GM21619 (cell line): Measurements from ENCODE around the gene MSLN.

ENCODE experiments used
- ATAC-seq: cut with Tn5 transposase; IDR thresholded peaks from one replicate; pipeline ENCODE4 v1.9.1; 2021; ENCODE audit not compliant: unreplicated experiment

Gene MSLN

DNA sequence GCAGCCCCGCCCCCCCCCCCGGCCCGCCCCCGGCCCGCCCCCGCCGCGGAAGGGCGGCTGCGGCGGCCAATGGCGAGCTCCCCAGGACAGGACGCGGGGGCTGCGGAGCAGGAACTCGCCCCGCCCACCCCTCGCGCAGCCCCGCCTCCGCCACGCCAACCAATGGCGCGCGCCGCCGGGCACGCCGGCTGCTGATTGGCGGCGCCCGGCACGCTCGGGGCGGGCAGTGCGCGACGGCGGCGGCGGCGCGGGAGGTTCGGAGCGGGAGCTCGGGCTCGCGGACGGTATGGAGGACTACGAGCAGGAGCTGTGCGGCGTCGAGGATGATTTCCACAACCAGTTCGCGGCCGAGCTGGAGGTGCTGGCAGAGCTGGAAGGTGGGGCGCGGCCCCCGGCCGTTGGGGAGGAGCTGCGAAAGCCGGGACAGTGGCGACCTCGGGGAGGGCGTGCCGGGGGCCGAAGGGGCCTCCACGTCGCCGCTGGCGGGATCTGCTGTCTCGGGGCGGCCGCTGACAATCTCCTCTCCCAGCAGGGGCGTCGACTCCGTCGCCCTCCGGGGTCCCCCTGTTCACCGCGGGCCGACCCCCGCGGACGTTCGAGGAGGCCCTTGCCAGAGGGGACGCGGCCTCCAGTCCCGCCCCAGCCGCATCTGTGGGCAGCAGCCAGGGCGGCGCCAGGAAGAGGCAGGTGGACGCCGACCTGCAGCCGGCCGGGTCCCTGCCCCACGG is 28.0 kb downstream of the MSLN start, which contains the start of gene CHTF18:
Gene CHTF18 (plus strand): TSS at position 222 of the 728 bp plus-strand sequence. CDS start 65 bp downstream, at position 287.
- ATAC-seq, result peak; percentile 59

DNA sequence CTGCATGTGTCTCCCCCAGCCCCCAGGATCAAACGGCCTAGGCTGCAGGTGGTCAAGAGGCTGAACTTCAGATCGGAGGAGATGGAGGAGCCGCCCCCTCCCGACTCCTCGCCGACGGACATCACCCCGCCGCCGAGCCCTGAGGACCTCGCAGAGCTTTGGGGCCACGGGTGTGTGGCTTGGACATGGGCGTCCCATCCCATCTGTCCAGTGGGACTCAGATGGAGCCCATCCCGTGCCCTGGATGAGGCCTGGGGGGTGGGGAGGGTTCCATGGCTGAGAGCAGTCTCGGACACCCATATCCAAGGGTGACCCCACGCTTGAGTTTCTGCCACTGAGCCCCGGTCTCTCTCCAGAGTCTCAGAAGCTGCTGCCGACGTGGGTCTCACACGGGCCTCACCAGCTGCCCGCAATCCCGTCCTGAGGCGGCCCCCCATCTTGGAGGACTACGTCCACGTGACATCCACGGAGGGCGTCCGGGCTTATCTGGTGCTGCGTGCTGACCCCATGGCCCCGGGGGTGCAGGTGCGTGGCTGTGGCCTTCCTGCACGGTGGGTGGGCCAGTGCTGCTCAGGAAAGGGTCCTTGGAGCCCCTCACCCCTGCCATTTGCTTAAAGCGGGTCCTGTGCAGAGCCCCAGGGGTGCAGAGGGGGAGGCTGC is 28.8 kb downstream of the MSLN start:
- no peak for ATAC-seq

DNA sequence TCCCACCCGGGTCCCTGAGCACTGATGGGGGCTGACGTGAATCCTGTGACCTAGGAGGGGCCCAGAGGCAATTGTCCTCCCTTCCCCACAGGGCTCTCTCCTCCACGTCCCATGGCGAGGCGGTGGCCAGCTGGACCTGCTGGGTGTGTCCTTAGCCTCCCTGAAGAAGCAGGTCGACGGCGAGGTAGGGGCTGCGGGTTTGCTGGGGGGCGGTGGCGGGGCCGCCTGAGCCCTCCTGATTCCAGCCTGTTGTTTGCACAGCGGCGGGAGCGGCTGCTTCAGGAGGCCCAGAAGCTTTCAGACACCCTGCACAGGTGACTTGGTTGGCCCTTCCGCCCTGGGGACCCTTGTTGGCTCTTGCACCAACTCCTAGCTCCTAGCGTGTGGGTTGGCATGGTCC is 29.6 kb downstream of the MSLN start:
- ATAC-seq, result no peak

DNA sequence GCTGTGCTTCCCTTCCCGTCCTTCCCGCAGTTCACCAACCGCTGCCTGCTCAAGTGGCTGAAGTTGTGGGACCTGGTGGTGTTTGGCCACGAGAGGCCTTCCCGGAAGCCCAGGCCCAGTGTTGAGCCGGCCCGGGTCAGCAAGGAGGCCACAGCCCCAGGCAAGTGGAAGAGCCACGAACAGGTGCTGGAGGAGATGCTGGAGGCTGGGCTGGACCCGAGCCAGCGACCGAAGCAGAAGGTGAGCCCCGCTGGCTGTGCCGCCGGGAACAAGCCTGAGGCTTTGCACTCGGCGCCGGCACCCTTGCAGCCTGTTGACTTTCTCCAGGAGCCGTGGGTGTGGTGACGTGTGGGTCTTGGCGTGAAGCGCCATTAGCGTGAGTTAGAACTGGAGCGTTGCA is 30.6 kb downstream of the MSLN start:
- no peak for ATAC-seq

DNA sequence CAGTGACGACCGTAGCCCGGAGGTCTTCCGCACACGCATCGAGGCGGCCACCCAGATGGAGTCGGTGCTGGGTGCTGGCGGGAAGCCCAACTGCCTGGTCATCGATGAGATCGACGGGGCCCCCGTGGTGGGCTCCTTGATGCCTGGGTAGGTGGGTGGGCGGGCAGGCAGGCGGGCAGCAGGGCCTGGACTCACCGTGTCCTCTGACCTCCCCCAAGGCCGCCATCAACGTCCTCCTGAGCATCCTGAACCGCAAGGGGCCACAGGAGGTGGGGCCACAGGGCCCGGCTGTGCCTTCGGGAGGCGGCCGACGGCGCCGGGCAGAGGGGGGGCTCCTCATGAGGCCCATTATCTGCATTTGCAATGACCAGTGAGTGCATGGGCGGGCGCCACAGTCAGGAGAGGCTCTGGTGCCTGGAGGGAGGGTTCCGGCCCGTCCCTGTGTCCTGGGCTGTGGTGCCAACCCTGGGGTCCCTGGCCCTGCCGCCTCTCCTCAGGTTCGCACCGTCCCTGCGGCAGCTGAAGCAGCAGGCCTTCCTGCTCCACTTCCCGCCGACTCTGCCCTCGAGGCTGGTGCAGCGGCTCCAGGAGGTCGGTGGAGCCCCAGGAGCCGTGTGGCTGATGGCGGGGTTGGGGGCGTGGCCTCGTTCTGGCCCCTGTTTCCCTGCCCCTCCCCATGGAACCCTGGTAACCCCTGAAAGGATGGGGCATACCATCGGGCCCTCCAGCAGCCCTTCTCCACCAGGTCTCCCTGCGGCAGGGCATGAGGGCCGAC is 31.9 kb downstream of the MSLN start:
- ATAC-seq, result no peak

- no peak for ATAC-seq
Observed at GRCh38 chr16:793414-793813, 32.9 kb downstream of the MSLN start.

- ATAC-seq, result no peak
Observed at GRCh38 chr16:794091-794822, 33.7 kb downstream of the MSLN start.

DNA sequence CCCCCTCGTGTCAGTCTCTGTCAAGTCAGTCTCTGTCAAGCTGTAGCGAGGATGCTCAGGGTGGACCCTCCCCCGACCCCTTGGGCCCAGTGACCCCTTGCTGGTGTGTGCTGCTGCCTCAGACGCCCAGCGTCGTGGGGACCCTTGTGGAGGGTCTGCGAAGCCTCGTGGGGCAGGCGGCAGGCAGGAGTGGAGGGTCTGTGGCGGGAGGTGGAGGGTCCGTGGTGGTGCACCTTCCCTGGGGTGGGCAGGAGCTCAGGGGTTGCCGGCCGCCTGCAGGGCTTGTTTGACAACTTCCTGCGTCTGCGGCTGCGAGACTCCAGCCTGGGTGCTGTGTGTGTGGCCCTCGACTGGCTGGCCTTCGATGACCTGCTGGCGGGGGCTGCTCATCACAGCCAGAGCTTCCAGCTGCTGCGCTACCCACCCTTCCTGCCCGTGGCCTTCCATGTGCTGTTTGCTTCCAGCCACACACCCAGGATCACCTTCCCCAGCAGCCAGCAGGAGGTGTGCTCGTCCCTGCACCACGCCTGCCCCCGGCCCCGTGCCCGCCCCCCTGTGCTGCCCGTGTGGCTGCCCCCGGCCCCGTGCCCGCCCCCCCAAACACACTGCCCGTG is 34.4 kb downstream of the MSLN start:
- ATAC-seq, result no peak

GRCh38 chr16:795580-796229 is 35.2 kb downstream of the MSLN start:
- ATAC-seq, result no peak

- no peak for ATAC-seq
Observed at GRCh38 chr16:796296-797119, 36.0 kb downstream of the MSLN start.

GRCh38 chr16:797120-797420 is 36.5 kb downstream of the MSLN start:
- no peak for ATAC-seq

- no peak for ATAC-seq
Observed at GRCh38 chr16:797686-798085, 37.2 kb downstream of the MSLN start.

GRCh38 chr16:798666-799065 is 38.1 kb downstream of the MSLN start:
- ATAC-seq, result no peak

DNA sequence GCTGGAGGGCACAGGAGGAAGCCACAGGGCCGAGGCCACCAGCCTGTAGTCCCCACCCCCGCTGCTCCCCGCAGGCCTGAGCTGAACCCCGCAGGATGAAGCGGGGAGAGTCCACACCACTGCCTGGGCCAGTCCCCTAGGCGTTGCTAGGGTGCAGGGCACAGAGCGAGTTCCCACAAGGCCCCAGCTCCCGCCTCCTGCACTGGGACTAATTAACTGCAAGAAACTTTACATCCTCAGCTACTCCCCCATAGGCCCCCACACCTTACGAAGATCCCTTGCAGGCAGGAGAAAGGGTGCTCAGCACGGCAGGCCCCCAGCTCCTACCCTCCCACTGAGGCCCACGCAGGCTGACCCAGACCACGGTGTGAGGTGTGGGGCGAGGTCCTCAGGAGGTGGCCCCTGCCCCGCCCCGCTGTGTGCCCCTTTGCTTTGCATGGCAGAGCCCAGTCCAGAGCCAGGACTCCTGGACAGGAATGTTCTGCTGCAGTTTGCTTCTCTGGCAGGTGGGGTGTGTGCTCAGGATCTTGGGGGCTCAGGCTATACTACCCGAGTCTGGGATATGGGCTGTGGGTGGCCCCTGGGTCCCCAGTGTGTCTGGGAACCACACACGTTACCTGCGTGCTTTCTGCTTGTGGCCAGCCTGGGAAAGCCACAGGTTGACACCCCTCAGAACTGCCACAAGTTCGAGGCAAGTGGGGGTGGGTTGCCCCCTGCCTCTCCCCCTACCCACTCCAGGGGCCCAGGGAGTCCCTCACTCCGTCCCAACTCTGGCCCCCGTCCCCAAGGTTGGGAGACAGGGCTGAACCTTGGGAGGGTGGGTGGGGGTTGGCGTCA is 38.8 kb downstream of the MSLN start:
- ATAC-seq, result no peak

- ATAC-seq, result no peak
Observed at GRCh38 chr16:799948-800833, 39.7 kb downstream of the MSLN start, which contains the start of gene GNG13. TSS of gene GNG13 (minus strand) at chr16:800734. CDS start at chr16:799077, 1,657 bp downstream.

- ATAC-seq, result no peak
Observed at GRCh38 chr16:800834-801511, 40.4 kb downstream of the MSLN start.
